ENCODE measurements around the gene FABP7.

GRCh38 chr6:122810189-122810588, 30.7 kb downstream of the FABP7 start:
- TF ChIP-seq CTCF (IDR thresholded peaks at IDR 0.05) (no peak), POLR2A (IDR thresholded peaks at IDR 0.05) (no peak), EP300 (IDR thresholded peaks at IDR 0.05; ENCODE audit: low read depth) (no peak)

All from transverse colon (tissue), 3 donors.